Cortex of kidney (tissue), 1 donor: ENCODE measurements around the gene BEST3.

Source experiments
- DNase-seq: peaks from one replicate; lab custom pipeline; 2025; lab: John Stamatoyannopoulos, UW

BEST3 gene

DNA sequence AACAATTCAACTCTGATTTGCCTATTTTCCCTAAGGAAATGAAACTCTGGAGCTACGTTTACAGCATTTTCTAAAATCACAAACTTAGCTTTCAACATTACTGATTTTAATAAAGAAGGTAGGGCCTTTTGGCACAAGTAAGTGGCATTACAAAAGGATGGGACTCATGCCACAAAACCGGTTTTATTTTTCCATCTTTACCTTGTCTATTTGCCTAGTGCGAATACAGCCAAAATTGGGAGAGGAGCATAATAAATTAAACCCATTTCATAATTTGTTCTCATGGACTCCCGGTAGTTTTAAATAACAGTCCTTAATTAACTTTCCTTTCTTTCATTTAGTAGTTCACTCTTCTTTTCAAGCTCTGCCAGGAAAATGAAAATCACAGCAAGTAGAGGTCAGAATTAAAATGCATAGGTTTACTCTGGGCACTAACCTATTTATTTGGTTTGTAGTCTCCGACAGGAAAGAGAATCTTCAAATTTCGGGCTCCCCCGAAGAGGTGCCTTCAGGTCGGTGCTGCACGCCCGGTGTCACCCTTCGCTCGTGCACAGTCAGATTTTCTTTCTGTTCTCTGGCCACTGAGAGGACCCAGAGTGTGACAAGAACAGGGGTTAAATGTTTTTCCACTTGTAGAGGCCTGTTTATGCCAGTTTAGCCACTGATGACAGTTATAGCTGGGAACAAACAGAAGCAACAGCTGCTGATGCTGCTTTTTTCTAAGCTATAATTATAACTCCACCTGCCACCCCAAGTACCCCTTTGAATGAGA, at the start of gene BEST3:
Gene BEST3 (minus strand): TSS at position 535 of the 772 bp plus-strand sequence. CDS start 1,505 bp downstream, outside the sequence.
- DNase-seq = no peak

DNA sequence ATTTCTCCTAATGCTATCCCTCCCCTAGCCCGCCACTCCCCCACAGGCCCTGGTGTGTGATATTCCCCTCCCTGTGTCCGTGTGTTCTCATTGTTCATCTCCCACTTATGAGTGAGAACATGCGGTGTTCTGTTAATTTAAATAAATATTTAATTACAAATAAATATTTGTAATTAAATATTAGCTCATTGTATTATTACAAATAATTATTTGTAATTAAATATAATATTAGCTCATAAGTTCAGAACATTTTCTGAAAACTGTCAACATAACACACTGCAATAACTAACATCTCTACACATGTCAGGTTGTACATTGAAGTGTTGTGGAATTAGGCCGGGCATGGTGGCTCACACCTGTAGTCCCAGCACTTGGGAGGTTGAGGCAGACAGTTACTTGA, 45.0 kb upstream of the BEST3 start:
- no peak for DNase-seq

DNA sequence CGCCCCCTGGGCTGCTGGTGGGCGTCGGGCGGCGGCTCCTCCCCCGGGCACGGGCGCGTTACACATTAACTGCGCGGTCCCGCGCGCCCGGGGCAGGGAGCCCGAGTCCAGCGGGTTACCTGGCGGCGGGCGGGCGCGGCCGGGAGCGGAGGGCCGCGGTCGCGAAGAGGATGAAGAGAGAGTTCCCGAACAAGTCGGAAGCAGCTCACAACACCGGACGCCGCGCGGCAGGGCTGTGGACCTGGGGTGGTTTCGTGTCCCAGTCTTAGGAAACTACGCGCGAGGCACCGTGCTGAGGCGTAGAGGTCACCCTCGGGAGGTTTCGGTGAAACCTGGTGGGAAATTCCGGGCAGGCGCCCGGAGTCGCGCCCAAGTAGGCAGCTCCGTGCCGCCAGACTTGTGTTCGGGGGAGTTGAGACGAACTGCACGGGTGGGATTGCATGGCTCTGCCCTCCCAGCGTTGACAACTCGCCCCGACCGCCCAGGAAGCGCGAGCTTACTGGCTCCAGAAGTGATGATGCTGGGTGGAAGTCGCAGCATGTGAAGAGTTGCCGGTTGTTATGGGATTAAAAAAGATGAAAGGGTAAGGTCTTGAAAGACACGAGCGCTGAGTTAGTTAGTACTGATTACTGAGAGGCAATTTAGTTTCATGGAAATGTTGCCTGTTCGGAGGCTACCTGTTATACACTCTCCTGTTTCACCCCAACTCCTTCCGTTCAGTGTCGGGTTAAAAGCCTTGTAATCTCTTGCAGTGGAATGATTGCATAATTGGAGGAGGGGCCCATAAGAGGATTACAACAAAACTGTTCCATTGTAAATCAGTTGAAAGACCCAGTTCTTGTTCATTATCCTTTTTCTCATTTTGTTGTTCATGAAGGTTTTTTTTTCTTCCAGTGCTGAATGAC, 40.4 kb upstream of the BEST3 start:
- no peak for DNase-seq

DNA sequence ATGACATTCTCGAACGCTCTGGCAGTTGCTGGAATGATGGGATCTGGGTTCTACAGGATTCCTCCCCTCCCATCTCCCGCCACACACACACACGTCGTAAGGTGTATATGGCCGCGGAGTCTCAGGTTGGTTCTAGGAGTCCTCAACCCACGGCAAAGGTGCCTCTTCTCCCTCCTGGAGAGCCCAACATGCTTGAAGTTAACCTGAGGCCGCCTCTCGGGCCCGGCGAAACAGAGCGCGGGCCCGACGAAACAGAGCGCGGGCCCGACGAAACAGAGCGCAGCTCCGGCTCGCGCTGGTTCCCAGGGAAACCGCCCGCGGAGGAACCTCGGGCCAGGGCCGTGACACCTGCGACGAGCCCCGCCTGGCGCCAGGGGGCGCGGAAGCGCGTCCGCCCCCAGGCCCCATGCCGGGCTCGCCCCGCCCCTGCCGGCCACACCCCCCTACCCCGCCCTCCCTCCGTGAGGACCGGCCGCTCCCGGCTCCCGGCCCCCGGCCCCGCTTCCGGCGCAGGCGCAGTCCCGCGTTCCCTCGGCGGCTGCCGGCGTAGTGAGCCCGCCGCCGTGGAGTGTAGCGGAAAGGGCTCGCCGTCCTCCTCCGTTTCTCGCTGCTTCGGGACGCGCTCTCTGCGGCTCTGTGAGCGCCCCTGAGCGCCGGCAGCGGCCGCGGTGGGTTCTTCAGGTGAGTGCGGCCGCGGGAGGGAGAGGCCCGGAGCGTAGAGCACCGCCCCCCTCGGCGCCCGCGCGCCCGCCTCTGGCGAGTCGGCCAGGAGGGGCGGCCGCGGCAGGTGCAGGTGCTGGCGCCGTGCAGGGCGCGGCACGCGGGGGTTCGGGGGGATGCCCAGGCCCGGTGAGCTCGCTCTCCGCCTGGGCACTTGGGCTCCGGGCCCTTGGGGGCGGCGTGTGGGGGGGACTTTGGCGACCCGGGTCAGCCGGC, 39.5 kb upstream of the BEST3 start, which contains the start of gene RAB3IP:
Gene RAB3IP (plus strand): TSS at position 510 of the 936 bp plus-strand sequence. CDS start 16,549 bp downstream, outside the sequence.
- DNase-seq = peak; percentile 46

DNA sequence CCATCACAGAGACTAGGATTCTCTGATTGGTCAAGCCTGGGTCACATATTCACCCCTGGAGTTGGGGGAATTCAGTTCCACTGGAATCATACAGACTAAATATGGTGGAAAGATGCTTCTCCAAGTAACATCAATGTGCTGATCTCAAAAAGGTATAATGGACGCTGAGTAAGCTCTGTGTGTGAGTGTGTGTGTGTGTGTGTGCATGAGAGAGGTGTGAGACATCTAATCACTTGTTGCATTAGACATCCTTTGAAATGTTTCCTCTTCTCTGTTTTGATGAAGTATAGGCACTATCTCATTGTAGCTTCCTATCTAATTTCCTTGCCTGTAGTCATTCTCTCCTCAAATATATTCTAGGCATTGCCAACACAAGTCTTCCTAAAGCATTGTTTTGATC, 34.5 kb upstream of the BEST3 start:
- DNase-seq = no peak

DNA sequence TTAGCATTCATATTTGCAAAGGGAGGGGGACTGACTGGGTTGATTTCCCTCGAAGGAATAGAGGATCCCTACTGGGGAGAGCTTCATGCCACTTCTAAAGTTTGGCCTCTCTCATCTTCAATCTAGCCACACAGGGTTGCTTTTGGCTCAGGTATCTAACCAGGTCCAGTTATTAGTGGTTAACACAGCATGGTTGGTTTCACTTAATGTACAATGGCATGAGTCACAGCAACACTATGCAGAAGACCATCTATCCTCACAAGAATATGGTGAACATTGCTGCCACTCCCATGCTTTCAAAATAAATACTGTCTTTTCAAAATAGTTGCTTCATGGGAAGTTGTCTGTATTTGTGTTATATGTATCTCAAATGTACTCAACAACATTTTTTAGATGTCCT, 33.0 kb upstream of the BEST3 start:
- DNase-seq = no peak

DNA sequence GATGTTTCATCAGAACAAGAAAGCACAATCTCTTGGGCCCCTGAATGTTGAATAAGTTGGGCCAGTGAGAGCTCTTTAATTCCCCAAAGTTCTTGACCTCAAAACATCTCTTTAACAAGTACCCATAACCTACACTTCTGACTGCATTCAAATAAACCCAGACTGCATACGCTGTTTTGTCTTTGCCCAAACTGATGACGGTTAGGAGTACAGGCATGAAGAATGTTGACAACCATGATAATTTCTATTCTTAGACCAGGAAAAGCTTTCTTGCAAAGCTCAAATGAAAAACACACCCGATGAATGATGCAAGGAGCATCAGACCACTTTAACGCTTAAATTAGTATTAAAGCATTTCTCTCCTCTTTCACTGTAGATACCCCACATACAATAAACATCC, 27.8 kb upstream of the BEST3 start:
- DNase-seq = no peak

DNA sequence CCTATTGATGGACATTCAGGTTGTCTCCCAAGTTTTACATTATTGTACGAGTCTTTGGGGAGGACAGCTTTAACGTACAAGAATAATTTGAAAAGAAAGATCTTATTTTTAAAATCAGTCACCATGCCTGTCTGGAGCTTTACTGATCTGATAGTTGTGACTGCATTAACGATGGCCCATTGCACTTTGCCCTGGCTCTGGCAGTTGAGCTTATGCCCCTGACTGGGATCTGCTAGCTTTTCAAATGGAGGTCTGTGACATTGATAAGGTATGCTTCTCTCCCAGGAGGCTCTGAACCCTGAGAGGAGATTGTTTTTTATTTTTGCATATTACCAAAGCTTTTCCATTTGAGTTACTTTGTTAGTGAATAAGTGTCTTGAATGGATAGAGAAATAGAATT, 21.6 kb upstream of the BEST3 start:
- no peak for DNase-seq

DNA sequence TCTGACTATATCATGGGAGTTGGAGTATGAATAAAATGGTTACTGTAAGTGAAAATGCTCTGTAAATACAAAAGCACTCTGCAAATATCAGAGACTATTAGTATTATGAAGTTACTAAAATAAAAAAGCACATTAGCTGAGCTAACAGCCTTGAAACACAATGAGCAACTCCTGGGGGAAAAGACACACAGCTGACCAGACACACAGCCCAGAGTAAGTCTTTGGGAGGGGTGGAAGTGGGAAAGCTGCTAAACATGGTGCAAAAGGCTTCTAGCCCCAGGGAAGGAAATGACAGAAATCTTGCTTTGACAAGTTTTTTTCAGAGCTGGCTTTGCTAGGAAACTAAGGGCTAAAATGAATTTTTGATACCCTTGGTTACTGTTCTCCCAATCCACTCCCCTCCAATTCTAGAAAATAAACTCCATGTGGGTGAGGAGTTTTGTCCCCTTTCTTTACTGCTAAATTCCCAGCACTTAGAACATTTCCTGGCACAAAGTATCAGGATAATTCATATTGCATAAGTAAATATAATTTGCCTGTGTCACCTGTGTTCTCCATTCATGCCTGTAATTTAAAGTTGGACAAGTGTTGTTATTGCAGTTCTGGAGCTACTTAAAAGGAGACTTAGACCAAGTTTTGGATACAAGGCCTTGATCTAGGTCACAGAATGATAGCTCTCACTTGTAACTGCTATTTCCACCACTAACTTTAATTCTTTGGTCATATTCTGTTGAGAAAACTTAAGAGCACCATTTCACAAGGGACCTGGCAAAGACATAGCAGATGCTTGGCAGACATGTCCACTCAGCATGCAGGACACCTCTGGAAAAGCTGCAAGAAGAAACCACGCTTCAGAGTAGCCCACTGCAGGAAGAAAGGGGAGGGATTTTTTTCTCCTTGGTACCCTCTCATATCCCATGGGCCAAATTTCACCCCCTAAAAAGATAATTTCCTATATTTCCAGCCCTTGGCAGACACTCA, 20.5 kb upstream of the BEST3 start:
- DNase-seq = no peak

DNA sequence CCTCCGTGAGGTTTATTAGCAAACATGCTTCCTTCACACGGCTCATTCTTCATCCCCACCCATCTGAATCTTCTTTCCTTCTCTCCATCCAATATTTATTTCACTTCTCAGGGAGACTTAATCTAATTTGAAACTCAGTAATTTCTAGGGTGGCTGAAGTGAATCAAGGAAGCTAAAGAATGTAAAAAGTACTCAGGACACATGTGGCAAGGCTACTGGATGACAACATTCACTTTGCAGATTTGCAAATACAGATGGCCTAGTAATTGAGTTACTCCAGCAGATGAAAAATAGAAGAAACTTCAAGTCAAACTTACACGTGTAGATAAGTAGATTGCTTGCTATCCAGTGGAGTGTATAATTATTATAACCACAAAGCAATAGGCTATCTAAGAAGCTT, 15.4 kb upstream of the BEST3 start:
- DNase-seq = no peak

DNA sequence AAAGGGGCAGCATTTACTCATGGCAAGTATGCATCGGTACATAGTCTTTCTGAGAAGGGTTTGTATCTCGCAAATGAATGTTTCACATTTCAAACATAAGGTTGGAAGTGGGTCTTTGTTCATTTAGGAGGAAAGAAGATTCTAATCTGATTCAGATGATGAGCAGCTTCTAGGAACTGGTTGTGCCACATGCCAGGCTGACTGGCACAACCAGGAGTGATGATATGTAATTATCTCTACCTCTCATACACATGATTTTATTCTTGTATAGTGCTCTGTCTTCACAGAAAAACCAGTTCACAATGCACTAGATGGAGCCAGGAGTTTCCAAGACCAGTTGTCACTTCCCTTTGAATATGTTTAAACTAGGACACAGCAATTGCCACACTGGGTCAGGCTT, 13.7 kb upstream of the BEST3 start:
- DNase-seq = no peak

DNA sequence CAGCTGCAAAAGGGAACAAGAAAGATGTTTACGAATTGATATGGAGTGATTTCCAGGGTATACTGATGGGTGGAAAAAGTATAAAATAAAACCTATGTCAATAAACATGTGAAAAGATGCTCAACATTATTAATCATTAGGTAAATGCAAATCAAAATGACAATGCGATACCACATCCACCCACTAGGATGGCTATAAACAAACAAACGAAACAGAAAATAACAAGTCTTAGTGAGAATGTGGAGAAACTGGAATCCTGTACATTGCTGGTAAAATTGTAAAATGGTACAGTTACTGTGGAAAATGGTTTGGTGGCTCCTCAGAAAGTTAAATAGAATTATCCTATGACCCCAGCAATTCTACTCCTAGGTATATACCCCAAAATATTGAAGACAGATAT, 9.5 kb upstream of the BEST3 start:
- DNase-seq = no peak

DNA sequence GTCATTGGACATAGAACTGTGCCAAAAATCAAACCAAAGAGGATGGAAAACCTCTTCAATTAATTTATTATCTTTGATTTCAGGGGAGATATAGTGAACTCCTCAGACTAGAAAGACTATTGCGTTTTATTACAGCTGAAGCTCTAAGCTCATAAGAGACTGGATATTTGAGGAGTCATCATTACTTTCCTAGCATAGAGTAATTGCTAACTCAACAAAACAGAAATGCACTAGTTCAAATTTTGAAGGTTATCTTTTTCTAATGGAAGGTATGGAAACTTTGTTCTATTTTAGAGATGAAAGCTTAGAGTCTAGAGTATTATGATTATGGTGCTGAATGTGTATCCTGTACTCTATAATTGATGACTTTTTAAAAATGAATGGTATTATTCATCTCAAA, 5.3 kb upstream of the BEST3 start:
- no peak for DNase-seq

DNA sequence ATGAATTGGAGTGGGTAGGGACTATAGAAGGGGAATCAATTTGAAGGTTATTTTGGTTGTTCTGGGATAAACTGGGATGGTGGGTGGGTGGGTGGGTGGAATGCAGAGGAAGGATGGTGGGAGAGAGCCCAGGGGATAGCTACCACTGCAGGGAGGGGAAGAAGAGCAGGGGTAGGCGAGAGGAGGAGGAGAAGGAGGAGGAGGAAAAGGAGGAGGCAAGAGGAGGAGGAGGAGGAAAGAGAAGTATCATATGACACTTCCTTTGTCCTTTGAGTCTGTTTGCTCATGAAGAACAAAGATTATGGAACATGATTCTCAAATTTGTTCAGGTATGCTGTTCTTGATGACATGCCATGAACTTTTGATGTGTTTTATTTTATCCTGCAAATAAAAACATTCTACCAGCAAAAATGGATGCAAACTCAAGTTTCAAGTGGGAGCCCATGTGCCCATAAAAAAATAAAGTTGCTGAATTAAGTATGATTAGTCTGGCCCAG, 4.1 kb upstream of the BEST3 start:
- DNase-seq = no peak

DNA sequence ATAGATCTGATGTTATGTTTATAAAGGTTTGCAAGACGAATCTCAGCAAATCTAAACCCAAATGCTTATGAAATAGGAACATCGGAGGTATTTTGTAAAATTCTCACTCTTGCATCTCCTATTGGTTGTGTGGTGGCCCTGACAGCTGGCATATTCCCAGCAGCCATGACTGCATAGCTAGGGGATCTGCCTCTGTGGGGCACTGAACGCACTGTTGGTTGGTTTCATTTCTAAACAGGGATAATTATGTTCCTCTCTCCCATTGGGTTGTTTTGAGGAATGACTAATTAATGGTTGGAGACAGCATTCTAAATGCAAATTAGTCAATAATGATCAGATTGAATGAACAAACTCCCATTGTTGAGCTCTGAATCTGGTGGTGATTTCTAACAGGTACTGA, 2.7 kb upstream of the BEST3 start:
- DNase-seq = no peak

DNA sequence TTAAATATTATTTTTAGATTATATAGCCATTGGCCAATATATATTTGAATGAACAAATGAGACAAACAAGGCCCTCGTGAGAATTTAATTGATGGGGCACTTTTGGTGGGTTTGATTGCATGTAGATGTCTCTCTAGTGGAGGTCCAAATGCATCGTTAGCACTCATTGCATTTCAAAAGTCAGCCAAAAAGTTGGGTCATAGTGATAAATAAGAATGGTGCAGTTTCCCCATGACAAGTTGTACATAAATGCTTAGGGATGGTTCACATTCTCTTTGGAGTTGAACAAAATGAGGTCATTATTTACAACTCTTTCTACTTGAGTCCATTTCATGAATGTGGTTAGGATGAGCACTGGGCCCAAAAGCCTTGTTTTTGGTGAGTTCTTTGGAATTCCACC, 1.0 kb downstream of the BEST3 start:
- no peak for DNase-seq

DNA sequence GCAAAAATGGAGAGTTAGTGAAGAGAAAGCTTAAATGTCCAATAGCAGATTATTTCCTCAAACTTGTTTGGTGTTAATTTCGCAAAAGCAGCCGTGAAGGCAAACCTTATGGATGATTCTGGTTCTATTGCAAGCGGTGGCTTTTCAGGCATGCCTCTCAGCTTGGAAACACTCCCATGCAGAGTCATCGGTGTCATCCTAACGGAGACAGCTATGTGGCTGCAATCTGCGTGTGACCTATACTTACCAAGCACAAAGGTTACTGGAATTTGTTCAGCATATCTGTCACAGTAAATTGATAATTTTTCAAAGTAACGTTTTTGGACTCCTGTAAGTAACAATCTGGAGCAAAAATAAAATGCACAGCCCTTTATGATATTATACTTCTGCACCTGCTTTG, 5.0 kb downstream of the BEST3 start:
- DNase-seq = no peak

DNA sequence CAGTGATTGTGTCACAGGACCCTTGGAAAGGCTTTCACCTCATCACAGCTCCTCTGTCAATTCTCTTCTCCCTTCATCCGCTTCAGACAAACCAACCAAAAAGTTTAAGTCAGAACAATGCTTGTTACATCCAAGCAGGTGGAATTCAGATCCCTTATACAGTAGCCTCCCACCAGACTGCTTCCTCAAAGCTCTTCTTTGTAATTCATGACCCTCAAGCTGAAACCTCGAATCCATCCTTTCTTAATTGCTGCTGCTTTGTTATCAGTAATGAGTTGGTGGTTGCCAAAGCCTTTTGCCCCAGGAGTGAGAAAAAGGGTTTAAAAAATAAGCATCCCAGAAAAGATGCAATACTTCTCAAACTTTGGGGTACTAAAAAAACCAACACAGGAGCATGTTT, 9.5 kb downstream of the BEST3 start:
- DNase-seq = no peak

DNA sequence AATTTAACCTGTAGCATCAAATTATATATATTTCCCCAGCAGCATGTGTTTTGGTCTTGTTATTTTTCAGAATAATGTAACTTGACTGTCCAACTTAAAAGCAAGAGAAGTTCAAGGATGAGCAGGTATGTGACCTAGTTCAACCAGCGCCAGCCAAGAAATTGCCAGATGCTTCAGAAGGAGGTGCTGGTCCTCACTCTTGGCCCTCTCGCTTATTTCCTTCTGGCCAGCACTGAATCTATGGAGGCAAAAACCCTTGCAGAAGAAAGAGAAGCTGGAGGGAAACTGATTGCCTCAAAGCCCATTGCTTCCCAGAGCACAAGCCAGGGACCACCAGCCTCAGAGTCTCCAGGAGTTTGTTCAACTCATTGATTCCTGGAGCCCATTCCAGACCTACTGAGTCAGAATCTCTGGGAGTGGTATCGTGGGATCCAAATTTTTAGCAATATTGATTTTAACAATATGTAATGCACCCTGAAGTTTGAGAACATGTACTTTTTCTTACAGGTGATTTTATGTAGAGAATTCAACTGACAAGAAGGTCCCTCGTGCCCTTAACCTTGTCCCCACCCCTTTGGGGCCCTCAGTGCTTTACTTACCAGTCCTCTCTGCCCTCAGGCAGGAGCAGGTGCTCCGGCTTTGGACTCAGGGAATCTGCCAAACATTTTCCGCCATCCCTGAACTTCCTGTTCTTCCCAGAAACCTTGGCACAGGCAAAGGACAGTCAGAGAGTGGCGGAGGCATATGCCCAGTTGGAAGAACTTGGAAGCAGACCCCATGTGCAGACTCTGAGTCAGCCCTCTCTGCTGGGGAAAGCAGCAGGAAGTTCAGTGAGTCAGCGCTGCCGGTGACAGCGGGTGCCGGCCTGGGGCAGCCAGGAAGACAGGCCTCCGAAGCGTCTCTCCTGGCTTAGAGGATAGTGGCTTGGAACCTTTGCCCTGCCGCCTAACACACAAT, 10.4 kb downstream of the BEST3 start:
- DNase-seq = no peak
